Neural progenitor cell (in vitro differentiated cells): ENCODE data around the gene RPS27L. TPM values are rescaled to one million over a fixed set of nuclear protein-coding genes. Genes with fewer than 3 reads are reported as not detected.

Source experiments
- DNase-seq: peaks from one replicate; pipeline ENCODE4 v3.0.0-alpha.2; 2016; ENCODE audit warnings: low spot score
- H2AFZ ChIP-seq: fragments of 200-600 bp; sonication (generic); replicated peaks from 2 replicates; pipeline ENCODE4 v1.6.1; 2016; ENCODE audit warnings: antibody characterized with exemption
- H3F3A ChIP-seq: fragments of 200-600 bp; sonication (generic); 2 replicates; pipeline ENCODE4 v1.6.1; 2016; ENCODE audit warnings: antibody characterized with exemption, low read depth
- H3K27ac ChIP-seq: fragments of 200-600 bp; sonication (generic); 2 replicates; pipeline ENCODE4 v1.5.1; 2016; ENCODE audit warnings: mild to moderate bottlenecking
- H3K27me3 ChIP-seq: fragments of 200-600 bp; sonication (generic); 2 replicates; pipeline ENCODE4 v1.6.1; 2016; ENCODE audit warnings: mild to moderate bottlenecking, moderate library complexity
- H3K36me3 ChIP-seq: fragments of 200-600 bp; sonication (generic); 2 replicates; pipeline ENCODE4 v1.5.1; 2016
- H3K4me1 ChIP-seq: fragments of 200-600 bp; sonication (generic); 2 replicates; pipeline ENCODE4 v1.6.1; 2016; ENCODE audit warnings: mixed run types
- H3K4me2 ChIP-seq: fragments of 200-600 bp; sonication (generic); 2 replicates; pipeline ENCODE4 v1.6.1; 2016
- H3K4me3 ChIP-seq: fragments of 200-600 bp; sonication (generic); 2 replicates; pipeline ENCODE4 v1.5.1; 2016
- H3K79me2 ChIP-seq: fragments of 200-600 bp; sonication (generic); 2 replicates; pipeline ENCODE4 v1.6.1; 2016; ENCODE audit warnings: low read depth
- H3K9ac ChIP-seq: fragments of 200-600 bp; sonication (generic); 2 replicates; pipeline ENCODE4 v1.6.1; 2016
- H3K9me3 ChIP-seq: fragments of 200-600 bp; sonication (generic); 2 replicates; pipeline ENCODE4 v1.5.1; 2016; ENCODE audit warnings: low read depth
- H4K20me1 ChIP-seq: fragments of 200-600 bp; sonication (generic); 2 replicates; pipeline ENCODE4 v1.6.1; 2016; ENCODE audit warnings: low read depth
- H3K27ac Mint-ChIP-seq: 3 replicates; pipeline ENCODE4 v1.8.0; 2021; ENCODE audit warnings: mixed read lengths
- H3K27me3 Mint-ChIP-seq: 2 replicates; pipeline ENCODE4 v1.8.0; 2022; ENCODE audit warnings: low read depth, mild to moderate bottlenecking, inconsistent platforms, moderate library complexity, mixed read lengths; ENCODE audit not compliant: insufficient read depth
- H3K36me3 Mint-ChIP-seq: 3 replicates; pipeline ENCODE4 v1.8.0; 2021; ENCODE audit warnings: mixed read lengths
- H3K4me1 Mint-ChIP-seq: 3 replicates; pipeline ENCODE4 v1.8.0; 2021; ENCODE audit warnings: mixed read lengths
- H3K4me3 Mint-ChIP-seq: 3 replicates; pipeline ENCODE4 v1.8.0; 2021; ENCODE audit warnings: mild to moderate bottlenecking, moderate library complexity, mixed read lengths
- H3K9me3 Mint-ChIP-seq: 3 replicates; pipeline ENCODE4 v1.8.0; 2020; ENCODE audit warnings: mixed read lengths
- EZH2 ChIP-seq: fragments of 200-600 bp; sonication (generic); IDR thresholded peaks from 2 replicates; pipeline ENCODE4 v1.6.1; 2017; ENCODE audit warnings: antibody characterized with exemption, mild to moderate bottlenecking, moderate library complexity
- EZH2phosphoT487 ChIP-seq: fragments of 200-600 bp; sonication (generic); IDR thresholded peaks from 2 replicates; pipeline ENCODE4 v1.6.1; 2017; ENCODE audit warnings: antibody characterized with exemption
- total RNA-seq: library from RNA; depleted of rRNA; stranded (reverse); fragments of >200 nt; gene quantifications from 2 replicates; pipeline ENCODE4 v1.2.3, GENCODE V29; 2015; ENCODE audit warnings: low replicate concordance
- TF ChIP-seq, protein P1 (sequence below): fragments of 200-600 bp; sonication (generic); IDR thresholded peaks from 2 replicates; pipeline ENCODE4 v1.5.1; 2017; ENCODE audit warnings: antibody characterized with exemption, mild to moderate bottlenecking

Gene RPS27L
- total RNA-seq, 1 donor from 2014 or later = 111 TPM

- Mint-ChIP-seq H3K4me1 (peaks cover 5% of the 10 kb centered on the region), H3K36me3 (no peaks in the 10 kb centered on the region), H3K4me3 (no peak overlapping the region), H3K27me3 (peaks cover 2% of the 10 kb centered on the region), H3K9me3 (peaks cover 5% of the 10 kb centered on the region), H3K27ac (no peak overlapping the region)
- TF ChIP-seq EZH2 (no peak), EZH2phosphoT487 (no peak)
- TF ChIP-seq, protein P1, sequence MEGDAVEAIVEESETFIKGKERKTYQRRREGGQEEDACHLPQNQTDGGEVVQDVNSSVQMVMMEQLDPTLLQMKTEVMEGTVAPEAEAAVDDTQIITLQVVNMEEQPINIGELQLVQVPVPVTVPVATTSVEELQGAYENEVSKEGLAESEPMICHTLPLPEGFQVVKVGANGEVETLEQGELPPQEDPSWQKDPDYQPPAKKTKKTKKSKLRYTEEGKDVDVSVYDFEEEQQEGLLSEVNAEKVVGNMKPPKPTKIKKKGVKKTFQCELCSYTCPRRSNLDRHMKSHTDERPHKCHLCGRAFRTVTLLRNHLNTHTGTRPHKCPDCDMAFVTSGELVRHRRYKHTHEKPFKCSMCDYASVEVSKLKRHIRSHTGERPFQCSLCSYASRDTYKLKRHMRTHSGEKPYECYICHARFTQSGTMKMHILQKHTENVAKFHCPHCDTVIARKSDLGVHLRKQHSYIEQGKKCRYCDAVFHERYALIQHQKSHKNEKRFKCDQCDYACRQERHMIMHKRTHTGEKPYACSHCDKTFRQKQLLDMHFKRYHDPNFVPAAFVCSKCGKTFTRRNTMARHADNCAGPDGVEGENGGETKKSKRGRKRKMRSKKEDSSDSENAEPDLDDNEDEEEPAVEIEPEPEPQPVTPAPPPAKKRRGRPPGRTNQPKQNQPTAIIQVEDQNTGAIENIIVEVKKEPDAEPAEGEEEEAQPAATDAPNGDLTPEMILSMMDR = no peak
- no peaks in the 10 kb centered on the region for H3K9me3 ChIP-seq
- no peak overlapping the region for H3K9ac ChIP-seq
- no peaks in the 10 kb centered on the region for H3K27me3 ChIP-seq
- H2AFZ ChIP-seq = no peak overlapping the region
- H3K4me2 ChIP-seq = no peak overlapping the region
- no peak for DNase-seq
- H3K4me3 ChIP-seq = no peak overlapping the region
- no peaks in the 10 kb centered on the region for H3K4me1 ChIP-seq
- no peaks in the 10 kb centered on the region for H3K36me3 ChIP-seq
- no peak overlapping the region for H3K27ac ChIP-seq
- no peaks in the 10 kb centered on the region for H4K20me1 ChIP-seq
- no peaks in the 10 kb centered on the region for H3F3A ChIP-seq
- H3K79me2 ChIP-seq = no peaks in the 10 kb centered on the region
Measured at GRCh38 chr15:63110428-63111026, 46.8 kb downstream of the RPS27L start.

- Histone ChIP-seq H3K9me3 (no peaks in the 10 kb centered on the region), H2AFZ (no peak overlapping the region), H3K4me1 (no peaks in the 10 kb centered on the region), H3K79me2 (no peaks in the 10 kb centered on the region), H3K4me2 (no peak overlapping the region), H3K27ac (no peak overlapping the region), H3F3A (no peaks in the 10 kb centered on the region), H3K27me3 (no peaks in the 10 kb centered on the region), H3K36me3 (no peaks in the 10 kb centered on the region), H3K4me3 (no peak overlapping the region), H3K9ac (no peak overlapping the region), H4K20me1 (no peaks in the 10 kb centered on the region)
- DNase-seq = no peak
- Mint-ChIP-seq H3K4me3 (no peak overlapping the region), H3K9me3 (peaks cover 9% of the 10 kb centered on the region), H3K4me1 (peaks cover 5% of the 10 kb centered on the region), H3K27me3 (peaks cover 2% of the 10 kb centered on the region), H3K27ac (no peak overlapping the region), H3K36me3 (no peaks in the 10 kb centered on the region)
- TF ChIP-seq EZH2 = no peak
- TF ChIP-seq, protein P1 = no peak
- no peak for TF ChIP-seq EZH2phosphoT487
Measured at GRCh38 chr15:63109920-63110319, 47.4 kb downstream of the RPS27L start.

GRCh38 chr15:63109498-63109897 lies 47.8 kb downstream of the RPS27L start:
- TF ChIP-seq, protein P1 = no peak
- TF ChIP-seq EZH2 (no peak), EZH2phosphoT487 (no peak)
- H3K27ac Mint-ChIP-seq = no peak overlapping the region
- H3K4me1 Mint-ChIP-seq = peaks cover 6% of the 10 kb centered on the region

More at GRCh38 chr15:63109498-63109897, 47.8 kb downstream of the RPS27L start:
- H3K36me3 Mint-ChIP-seq = no peaks in the 10 kb centered on the region
- peaks cover 10% of the 10 kb centered on the region for H3K9me3 Mint-ChIP-seq
- no peak overlapping the region for H3K4me3 Mint-ChIP-seq
- Histone ChIP-seq H3K27ac (no peak overlapping the region), H3K9ac (no peak overlapping the region), H2AFZ (no peak overlapping the region), H3K36me3 (no peaks in the 10 kb centered on the region), H3K79me2 (no peaks in the 10 kb centered on the region), H3K27me3 (no peaks in the 10 kb centered on the region), H3F3A (no peaks in the 10 kb centered on the region), H3K9me3 (no peaks in the 10 kb centered on the region), H3K4me3 (no peak overlapping the region), H4K20me1 (no peaks in the 10 kb centered on the region), H3K4me1 (no peaks in the 10 kb centered on the region), H3K4me2 (no peak overlapping the region)
- peaks cover 2% of the 10 kb centered on the region for H3K27me3 Mint-ChIP-seq
- no peak for DNase-seq
